ENCODE results near the gene JAM3. TPM values are rescaled to one million over a fixed set of nuclear protein-coding genes. Genes with fewer than 3 reads are reported as not detected.

Gene JAM3
- total and polyA plus RNA-seq, 2 donors (not counting 1 experiment from before 2014, with no cell fraction given): 44.1 to 85.7 TPM

GRCh38 chr11:134025082-134025429, 43.8 kb upstream of the JAM3 start:
- TF ChIP-seq EZH2 (IDR thresholded peaks at IDR 0.05; ENCODE audit: low read length, missing control alignments) (no peak), CTCF (conservative IDR thresholded peaks at IDR 0.05 in 1 of 2, IDR thresholded peaks at IDR 0.05 in 1 of 2; ENCODE audit: low read depth in 1 of 2, low read length in 2 of 2) (no peak)
- no peak overlapping the region for H3K27ac ChIP-seq (ENCODE audit: insufficient read depth, low read length)
- no peaks in the 10 kb centered on the region for H3K79me2 ChIP-seq (ENCODE audit: control insufficient read depth, insufficient read depth, low read length)
- H3K9ac ChIP-seq (ENCODE audit: insufficient read depth, low read length): no peak overlapping the region
- no peaks in the 10 kb centered on the region for H3K9me3 ChIP-seq (ENCODE audit: control insufficient read depth, insufficient read depth, low read depth, low read length)
- H3K4me2 ChIP-seq (ENCODE audit: extremely low read depth, insufficient read depth, low read length): no peak overlapping the region
- no peaks in the 10 kb centered on the region for H4K20me1 ChIP-seq (ENCODE audit: control insufficient read depth, extremely low read depth, insufficient read depth, low read length)
- H3K36me3 ChIP-seq (ENCODE audit: control insufficient read depth, insufficient read depth, low read length): no peaks in the 10 kb centered on the region
- DNase-seq (ENCODE audit: low read depth in 2 of 2): no peak
- H2AFZ ChIP-seq (ENCODE audit: low read length): no peak overlapping the region
- H3K27me3 ChIP-seq (ENCODE audit: control insufficient read depth, insufficient read depth, low read length): peaks cover 3% of the 10 kb centered on the region
- no peaks in the 10 kb centered on the region for H3K4me1 ChIP-seq (ENCODE audit: control insufficient read depth, extremely low read depth, insufficient read depth, low read length)
- no peak overlapping the region for H3K4me3 ChIP-seq (replicated peaks in 1 of 4; ENCODE audit: control extremely low read depth in 1 of 4, insufficient read depth in 1 of 4, low read depth in 3 of 4, low read length in 4 of 4)

- H4K20me1 ChIP-seq (ENCODE audit: control insufficient read depth, extremely low read depth, insufficient read depth, low read length): no peaks in the 10 kb centered on the region
- no peaks in the 10 kb centered on the region for H3K4me1 ChIP-seq (ENCODE audit: control insufficient read depth, extremely low read depth, insufficient read depth, low read length)
- DNase-seq (ENCODE audit: low read depth in 2 of 2): no peak
- no peak overlapping the region for H3K4me2 ChIP-seq (ENCODE audit: extremely low read depth, insufficient read depth, low read length)
- no peaks in the 10 kb centered on the region for H3K9me3 ChIP-seq (ENCODE audit: control insufficient read depth, insufficient read depth, low read depth, low read length)
- no peak overlapping the region for H2AFZ ChIP-seq (ENCODE audit: low read length)
- no peak overlapping the region for H3K9ac ChIP-seq (ENCODE audit: insufficient read depth, low read length)
- H3K79me2 ChIP-seq (ENCODE audit: control insufficient read depth, insufficient read depth, low read length): no peaks in the 10 kb centered on the region
- no peak for TF ChIP-seq EZH2 (IDR thresholded peaks at IDR 0.05; ENCODE audit: low read length, missing control alignments)
- TF ChIP-seq CTCF (conservative IDR thresholded peaks at IDR 0.05 in 1 of 2, IDR thresholded peaks at IDR 0.05 in 1 of 2; ENCODE audit: low read depth in 1 of 2, low read length in 2 of 2): no peak
- H3K36me3 ChIP-seq (ENCODE audit: control insufficient read depth, insufficient read depth, low read length): no peaks in the 10 kb centered on the region
- no peak overlapping the region for H3K27ac ChIP-seq (ENCODE audit: insufficient read depth, low read length)
- H3K4me3 ChIP-seq (replicated peaks in 1 of 4; ENCODE audit: control extremely low read depth in 1 of 4, insufficient read depth in 1 of 4, low read depth in 3 of 4, low read length in 4 of 4): no peak overlapping the region
- H3K27me3 ChIP-seq (ENCODE audit: control insufficient read depth, insufficient read depth, low read length): peaks cover 5% of the 10 kb centered on the region
These were observed 42.1 kb upstream of the JAM3 start for GRCh38 chr11:134026655-134027343.

GRCh38 chr11:134027671-134028070, 41.2 kb upstream of the JAM3 start:
- H3K79me2 ChIP-seq (ENCODE audit: control insufficient read depth, insufficient read depth, low read length): no peaks in the 10 kb centered on the region
- H3K4me1 ChIP-seq (ENCODE audit: control insufficient read depth, extremely low read depth, insufficient read depth, low read length): no peaks in the 10 kb centered on the region
- H3K27me3 ChIP-seq (ENCODE audit: control insufficient read depth, insufficient read depth, low read length): peaks cover 12% of the 10 kb centered on the region
- H3K9me3 ChIP-seq (ENCODE audit: control insufficient read depth, insufficient read depth, low read depth, low read length): no peaks in the 10 kb centered on the region
- no peaks in the 10 kb centered on the region for H3K36me3 ChIP-seq (ENCODE audit: control insufficient read depth, insufficient read depth, low read length)
- no peak overlapping the region for H3K27ac ChIP-seq (ENCODE audit: insufficient read depth, low read length)
- H4K20me1 ChIP-seq (ENCODE audit: control insufficient read depth, extremely low read depth, insufficient read depth, low read length): no peaks in the 10 kb centered on the region
- no peak overlapping the region for H3K4me3 ChIP-seq (replicated peaks in 1 of 4; ENCODE audit: control extremely low read depth in 1 of 4, insufficient read depth in 1 of 4, low read depth in 3 of 4, low read length in 4 of 4)
- no peak overlapping the region for H3K4me2 ChIP-seq (ENCODE audit: extremely low read depth, insufficient read depth, low read length)
- no peak overlapping the region for H3K9ac ChIP-seq (ENCODE audit: insufficient read depth, low read length)
- H2AFZ ChIP-seq (ENCODE audit: low read length): no peak overlapping the region
- no peak for DNase-seq (ENCODE audit: low read depth in 2 of 2)
- no peak for TF ChIP-seq EZH2 (IDR thresholded peaks at IDR 0.05; ENCODE audit: low read length, missing control alignments)
- TF ChIP-seq CTCF (conservative IDR thresholded peaks at IDR 0.05 in 1 of 2, IDR thresholded peaks at IDR 0.05 in 1 of 2; ENCODE audit: low read depth in 1 of 2, low read length in 2 of 2): no peak
